Left forelimb (tissue), 1 donor: ENCODE data around the gene PBLD.
A peak's percentile ranks its signal among the peaks of the same experiment; 100 is the strongest.
"Not testable (repeated sequence)": the region's sequence is repeated elsewhere in the genome, so short reads cannot be mapped to it uniquely, and the experiment has no call there.

Experiments used
- DNase-seq: peaks from one replicate; pipeline ENCODE4 v3.0.0-alpha.2; 2018; ENCODE audit warnings: low spot score

Gene PBLD

DNA sequence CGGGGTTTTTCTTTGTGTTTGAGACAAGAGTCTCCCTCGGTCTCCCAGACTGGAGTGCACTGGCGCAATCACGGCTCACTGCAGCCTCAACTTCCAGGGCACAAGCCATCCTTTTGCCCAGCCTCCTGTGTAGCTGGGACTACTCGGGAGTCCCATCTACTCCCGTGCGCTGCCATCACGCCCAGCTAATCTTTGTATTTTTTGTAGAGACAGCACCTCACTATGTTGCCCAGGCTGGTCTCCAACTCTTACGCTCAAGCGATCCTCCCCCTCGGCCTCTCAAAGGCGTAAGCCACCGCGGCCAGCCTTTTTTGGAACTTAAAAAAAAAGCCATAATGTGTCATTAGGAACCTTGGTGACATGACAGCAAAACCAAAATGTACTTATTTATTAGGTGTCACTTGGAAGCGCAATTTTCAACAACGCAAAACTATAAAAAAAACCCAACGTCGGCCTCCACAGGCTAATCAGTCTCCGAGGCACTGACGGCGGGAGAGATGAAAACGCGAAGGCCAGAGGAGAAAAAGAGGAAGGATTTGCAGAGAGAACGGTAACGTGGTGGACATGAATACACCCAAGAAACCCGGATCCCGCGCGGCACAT lies 1.8 kb downstream of the PBLD start:
- DNase-seq: peak; percentile 70

DNA sequence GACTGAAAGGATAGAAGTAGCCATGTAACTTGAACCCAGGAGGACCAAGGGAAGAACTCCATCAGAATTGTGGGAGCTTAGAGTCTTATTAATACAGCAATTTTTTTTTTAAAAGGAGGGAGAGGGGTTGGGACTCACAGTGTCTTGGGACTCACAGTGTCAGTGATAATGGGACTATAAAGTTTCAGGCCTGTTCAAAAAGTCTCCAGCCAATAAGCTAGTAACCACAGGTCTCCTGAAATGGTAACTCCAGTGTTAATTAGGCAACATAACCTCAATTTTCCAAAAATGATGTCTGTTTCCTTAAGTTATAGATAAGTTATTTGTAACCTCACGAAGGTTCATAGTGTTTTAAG lies 3.2 kb downstream of the PBLD start:
- no peak for DNase-seq

DNA sequence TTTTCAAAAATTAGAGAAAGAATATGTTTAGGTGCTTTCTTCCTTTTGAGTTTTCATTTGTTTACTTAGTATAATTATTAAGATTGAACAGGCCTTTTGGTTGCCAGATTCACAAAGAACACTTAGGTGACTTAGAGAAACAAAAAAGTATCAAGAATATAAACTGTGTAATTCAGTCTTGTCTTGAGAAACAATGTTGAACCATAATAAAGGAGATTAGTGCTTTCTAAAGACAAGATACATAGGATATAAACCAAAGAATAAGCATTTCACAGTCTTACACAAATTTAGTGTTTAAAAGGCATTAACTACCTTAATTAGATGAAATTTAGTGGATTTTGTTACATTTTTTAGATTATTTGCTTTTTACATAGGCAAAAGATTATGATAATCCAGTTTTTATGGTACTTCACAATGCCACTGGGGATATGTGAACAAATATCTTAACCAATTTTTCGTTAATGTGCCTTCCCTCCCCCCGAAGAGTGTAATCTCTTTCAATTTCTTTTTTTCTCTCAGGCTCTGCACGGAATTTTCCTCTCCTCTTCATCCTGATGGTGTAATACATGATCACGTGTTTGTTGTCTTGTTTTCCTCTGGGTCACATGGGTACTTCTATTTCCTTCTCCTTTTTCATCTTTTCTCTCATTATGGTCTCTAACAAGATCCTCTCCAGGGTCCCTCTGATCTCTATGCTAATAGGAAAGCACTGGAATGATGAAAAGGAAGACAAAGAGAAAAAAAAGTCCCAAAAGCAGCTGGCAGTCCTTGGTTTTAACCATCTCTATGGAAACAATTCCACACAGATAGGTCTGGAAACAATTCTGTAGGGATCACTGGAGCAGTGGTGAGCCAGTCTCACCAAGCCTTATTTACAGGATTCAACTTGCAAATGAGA lies 4.6 kb downstream of the PBLD start:
- DNase-seq: no peak

DNA sequence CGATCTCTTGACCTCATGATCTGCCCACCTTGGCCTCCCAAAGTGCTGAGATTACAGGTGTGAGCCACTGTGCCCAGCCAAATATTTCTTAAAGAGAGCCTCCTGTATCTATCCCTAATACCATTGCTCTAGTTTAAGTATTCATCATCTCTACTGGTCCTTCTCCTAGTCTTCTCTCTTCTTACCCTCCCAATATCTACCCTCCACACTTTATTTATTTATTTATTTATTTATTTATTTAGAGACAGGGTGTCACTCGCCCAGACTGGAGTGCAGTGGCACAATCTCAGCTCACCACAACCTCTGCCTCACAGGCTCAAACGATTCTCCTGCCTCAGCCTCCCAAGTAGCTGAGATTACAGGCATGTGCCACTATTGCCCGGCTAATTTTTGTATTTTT lies 8.3 kb downstream of the PBLD start:
- not testable (repeated sequence) for DNase-seq

DNA sequence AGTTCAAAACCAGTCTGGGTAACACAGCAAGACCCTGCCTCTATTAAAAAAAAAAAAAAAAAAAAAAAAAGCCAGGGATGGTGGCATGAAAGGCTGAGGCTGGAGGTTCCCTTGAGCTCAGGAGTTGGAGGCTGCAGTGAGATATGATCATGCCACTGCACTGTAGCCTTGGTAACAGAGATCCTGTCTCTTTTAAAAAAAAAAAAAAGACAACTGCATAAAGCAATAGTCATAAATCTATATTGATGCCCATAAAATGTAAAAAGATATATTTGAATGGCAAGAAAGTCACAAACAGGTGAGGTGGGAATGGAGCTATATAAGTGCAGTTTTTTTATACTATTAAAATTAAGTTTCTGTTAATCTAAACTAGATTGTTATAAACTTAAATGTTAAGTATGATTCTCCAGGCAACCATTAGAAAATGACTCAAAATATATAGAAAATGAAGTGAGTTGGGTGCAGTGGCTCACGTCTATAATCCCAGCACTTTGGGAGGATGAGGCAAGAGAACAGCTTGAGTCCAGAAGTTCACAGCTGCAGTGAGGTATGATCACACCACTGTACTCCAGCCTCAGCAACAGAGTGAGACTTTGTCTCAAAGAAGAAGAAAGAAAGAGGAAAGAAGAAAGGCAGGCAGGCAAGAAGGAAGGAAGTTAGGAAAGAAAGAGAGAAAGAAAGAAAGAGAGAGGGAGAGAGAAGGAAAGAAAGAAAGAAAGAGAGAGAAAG lies 14.2 kb downstream of the PBLD start:
- no peak for DNase-seq

DNA sequence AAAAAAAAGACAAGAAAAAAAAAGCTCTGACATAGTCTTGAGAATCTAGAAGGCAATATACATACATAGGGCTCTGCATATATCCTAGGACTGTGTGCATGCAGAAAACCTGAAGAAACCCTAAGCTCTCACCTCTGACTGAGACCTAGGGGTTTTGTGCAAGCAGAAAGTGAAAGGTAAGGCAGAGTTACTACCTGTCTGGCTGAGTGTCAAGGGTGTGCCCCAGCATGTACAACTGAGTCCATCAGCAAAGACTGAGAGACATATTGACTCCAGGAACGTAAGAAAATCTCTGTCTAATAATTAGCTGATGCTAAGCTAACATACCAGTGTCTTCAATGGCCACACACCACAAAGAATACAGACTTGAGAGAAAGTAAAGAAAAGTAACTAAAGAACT lies 17.1 kb downstream of the PBLD start:
- no peak for DNase-seq

DNA sequence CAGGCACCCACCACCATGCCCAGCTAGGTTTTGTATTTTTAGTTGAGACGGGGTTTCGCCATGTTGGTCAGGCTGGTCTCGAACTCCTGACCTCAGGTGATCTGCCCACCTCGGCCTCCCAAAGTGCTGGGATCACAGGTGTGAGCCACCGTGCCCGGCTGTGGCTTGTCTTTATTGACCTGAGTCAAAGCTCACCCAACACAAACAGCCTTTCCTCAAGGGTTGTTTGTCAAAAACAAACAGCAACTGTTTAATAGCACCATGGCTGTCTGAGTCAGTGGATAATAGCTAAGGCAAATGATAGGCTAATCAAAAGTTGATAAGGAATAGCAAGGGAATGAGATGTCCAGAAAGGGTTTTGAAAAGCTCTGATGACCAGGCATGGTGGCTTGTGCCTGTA lies 17.8 kb downstream of the PBLD start:
- not testable (repeated sequence) for DNase-seq

DNA sequence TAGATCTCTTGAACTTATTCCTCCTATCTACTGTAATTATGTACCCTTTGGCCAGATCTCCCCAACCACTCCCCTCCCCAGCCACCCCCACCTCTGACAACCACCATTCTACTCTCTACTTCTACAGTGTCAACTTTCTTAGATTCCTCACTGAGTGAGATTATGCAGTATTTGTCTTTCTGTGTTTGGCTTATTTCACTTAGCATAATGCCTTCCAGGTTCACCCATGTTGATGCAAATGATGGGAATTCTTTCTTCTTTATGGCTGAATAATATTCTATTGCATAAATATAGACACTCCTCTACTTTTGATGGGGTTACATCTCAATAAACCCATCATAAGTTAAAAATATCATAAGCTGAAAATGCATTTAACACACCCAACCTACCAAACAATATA lies 22.2 kb downstream of the PBLD start:
- no peak for DNase-seq

DNA sequence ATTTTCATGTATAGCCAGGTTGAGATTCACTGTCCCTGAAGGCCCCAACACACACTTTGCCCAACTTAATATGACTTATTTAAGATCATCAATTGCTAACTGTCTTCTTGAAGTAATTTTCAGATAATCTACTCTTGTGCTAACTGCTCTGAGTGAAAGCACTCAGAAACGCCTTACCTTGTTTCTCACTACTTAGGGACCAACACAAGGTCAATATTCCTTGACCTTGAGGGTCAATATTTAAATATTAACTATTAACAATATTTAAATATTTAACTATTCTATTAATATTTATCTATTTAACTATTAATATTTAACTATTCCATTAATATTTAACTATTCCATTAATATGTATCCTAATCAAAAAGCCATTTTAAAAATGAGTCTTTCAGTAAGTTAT lies 26.9 kb downstream of the PBLD start:
- no peak for DNase-seq

DNA sequence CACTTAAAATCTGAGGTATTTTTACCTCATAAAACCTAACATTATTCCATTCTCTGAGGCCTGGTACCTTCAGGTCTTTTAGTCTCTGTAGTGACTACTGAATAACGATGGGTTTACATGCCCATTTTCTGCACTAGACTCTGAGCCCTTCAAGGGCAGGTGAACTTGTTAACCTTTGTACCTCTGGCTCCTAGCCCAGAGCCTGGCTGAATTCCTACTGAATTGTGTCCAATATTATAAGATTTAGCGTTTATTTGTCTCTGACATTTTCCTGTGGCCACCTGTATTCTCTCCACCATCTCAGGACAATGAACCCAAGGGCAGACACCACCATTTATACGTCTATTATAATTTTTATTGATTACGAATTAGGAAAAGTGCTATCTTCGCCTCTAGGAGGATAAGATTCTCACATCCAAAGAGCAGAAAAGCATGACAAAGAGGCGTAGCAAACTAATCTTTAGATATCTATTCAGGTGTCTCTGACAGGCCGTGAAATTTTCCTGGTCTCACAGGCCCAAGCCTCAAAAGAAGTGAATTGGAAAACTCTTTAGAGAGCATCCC lies 28.8 kb downstream of the PBLD start:
- no peak for DNase-seq

DNA sequence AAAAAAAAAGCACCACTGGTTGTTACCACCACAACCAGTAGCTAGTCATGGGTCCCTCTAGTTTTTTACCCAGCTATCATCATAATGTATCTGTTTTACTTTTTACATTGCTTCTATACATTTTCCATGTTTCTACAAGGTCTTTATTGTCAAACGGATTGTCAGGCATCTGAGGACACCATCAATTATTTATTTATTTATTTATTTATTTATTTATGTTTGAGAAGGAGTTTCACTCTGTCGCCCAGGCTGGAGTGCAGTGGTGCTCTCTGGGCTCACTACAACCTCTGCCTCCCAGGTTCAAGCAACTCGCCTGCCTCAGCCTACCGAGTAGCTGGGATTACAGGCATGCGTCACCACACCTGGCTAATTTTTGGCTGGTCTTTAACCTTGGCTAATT lies 29.9 kb downstream of the PBLD start:
- no peak for DNase-seq

DNA sequence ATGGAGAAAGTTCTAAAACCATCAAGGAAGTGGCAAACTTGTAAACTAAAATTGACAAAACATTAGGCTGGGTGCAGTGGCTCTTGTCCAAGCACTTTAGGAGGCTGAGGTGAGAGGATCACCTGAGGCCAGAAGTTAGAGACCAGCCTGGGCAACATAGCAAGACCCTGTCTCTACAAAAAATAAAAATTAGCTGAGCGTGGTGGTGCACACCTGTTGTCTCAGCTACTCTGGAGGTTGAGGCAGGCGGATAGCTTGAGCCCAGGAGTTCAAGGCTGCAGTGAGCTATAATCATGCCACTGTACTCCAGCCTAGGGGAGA lies 30.3 kb downstream of the PBLD start:
- no peak for DNase-seq

DNA sequence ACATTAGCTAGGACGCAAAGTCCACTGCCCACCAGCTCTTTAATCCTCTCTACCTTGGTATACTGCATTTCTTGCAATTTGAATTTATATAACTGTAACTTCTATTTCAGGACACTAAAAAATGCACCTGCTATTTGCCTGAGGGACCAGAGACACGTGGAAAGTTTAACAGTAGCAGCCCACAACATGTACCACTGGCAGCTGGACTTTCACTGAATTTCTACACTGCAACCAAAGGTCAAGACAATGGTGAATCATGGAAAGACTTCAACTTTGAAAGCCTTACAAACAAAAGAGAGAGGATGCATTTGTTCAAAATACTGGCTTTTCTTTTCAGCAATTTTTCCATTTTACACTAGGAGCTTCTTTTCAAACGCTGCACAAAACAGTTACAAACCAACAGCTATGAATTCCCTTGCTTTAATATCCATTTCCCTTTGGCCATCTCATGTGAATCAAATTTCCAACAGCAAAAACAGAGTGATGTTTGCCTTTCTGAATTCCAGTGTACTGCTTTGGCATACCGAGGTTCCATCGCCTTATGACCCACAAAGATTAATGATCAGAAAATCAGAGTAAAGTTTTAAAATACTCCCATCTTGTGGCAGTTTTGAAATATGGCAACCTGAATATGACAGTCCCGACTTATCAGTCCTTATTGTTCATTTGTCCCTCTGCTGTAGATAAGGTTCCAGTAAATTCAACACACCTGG lies 30.8 kb downstream of the PBLD start:
- DNase-seq: no peak

DNA sequence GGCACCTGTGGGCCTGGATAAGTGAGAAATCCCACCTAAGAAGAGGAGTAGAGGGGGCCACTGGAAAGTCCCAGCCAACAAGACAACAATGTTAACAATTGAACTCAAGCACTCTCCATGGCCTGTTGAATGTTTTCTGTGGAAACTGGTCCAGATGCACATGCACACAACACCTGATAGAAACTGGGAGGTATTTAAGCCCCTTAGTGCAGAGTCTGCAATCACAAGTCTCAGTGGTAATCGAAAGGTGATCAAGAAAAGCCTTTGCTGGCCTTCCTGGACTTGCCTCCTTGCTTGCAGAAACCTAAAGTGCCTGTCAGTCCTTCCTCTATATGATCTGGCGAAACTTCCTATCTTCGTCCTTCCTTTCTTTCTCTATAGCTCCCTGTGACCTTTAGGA lies 31.4 kb downstream of the PBLD start:
- DNase-seq: no peak

DNA sequence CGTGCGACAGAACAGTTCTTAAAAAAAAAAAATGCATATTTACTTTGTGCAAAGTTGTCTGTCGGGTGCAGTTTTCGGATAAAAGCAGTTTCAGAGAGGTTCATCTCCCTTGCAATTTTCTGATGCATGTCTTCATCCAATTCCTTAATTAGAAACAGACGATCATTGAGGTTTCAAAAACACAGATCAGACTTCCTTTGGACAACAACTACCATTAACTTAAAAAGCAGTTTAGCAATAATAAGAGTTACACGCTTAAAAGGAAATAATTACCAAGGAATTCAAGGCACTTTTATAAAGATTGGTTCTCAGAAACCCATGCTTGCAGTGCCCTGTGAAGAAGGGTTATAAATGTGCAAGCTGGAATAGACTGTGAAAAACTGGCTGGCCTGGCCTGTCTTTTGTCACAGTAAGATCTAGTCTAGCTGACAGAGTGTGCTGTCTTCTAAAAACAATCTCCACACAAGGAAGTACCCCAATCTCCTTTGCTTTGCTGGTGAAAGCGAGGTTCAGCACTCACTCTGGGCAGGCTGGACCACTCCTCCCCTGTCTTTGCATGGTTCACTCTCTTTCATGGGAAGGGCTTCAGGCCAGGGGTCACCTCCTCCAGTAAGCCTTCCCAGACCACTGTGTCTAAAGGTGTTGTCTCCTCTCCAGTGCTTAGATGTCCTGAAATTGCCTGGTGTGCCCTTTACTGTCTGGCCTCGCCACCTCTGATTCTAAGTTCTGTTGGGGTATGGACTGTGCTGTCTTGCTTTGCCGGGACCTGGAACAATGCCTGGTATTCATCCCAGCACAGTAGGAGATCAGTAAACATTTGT lies 35.7 kb downstream of the PBLD start:
- DNase-seq: no peak

DNA sequence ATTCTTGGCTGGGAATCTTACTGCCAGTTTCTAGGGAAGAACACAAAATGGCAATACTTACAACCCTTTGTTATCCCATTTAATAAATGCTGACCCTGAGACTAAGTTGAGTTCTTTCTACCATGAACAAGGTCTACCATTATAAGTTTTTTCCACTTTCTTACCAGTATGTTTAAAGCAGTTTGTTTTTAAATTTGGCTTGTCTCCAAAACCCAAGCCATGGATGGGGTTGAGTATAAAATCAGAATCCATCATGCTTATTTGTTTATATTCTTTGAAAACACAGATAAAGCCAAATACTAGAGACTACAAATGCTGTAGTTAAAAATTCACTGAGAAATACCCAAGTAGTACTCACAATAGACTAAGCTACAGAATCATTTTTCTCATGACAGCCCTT lies 42.0 kb downstream of the PBLD start:
- DNase-seq: no peak

DNA sequence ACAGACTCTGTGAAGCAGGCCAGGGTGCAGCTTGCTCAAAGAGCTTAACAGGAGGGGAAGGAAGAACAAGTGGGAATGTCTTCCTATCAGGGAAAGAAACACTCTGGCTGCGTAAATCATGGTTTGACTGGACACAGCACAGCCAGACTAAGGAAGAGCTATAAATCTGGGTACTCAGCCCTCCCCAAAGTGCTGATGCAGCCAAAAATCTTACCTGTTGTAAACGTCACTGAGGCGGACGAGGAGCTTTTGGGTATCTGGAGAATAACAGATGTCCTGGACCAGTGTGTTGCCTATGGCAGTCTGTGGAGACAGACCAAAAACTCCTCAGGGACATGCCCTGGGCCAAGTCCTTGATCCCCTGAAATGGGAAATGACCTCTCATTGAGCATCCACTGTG lies 44.0 kb downstream of the PBLD start:
- no peak for DNase-seq

DNA sequence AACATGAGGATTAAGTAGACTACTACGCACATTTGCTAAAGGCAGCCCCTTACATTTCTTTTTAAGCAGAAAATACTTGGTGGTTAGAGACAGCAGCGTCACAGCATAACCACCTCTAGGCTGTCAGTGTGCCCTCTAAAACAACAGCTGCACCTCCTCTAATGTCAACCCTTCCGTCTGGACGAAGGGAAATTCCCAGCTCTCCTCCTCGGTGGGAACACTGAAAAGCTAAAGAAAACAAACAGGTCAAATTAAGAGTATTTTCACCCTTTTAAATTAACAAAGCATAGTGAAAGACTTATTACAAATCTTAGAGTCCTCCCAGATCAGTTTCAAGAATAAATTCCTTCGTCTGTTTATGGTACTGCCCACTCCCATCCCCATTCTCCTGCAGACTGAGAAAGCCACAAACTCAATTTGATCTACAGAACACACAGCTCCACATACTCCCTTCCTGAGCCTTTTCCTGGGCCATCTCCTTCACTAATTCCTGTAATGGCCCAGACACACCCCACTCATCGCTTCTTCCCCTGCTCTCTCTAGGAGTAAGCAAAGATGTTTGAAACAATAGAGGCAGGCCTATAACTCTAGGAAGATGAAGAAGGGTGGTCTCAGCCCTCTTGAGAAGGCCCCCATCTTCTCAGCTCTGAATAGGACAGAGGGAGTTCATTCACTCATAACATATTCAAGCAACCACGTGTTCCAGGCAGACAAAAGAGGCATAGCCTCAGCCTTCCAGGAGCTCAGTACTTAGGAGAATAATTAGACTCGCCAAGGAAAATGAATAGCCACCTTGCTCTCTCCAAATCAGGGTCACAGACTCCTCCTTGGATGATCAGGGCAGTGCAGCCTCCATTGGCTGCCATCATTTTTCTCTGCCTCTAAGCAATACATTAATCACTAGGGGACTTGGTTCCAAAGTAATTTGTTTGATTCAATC lies 48.4 kb downstream of the PBLD start:
- no peak for DNase-seq

DNA sequence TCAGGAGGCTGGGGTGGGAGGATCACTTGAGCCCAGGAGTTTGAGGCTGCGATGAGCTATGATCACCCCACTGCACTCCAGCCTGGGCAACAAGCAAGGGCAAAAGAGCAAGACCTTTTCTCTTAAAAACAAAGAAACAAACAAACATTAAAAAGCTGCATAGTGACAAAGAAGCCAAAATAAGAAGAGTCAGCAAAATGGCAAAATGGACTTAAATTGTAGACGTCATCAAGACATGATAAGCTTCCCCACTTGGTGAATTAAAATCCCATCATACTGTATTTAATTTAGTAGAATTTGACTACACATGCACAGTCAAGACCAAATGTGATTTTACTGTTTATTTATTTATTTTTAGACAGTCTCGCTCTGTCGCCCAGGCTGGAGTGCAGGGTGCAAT lies 52.0 kb downstream of the PBLD start:
- no peak for DNase-seq
